ENCODE measurements around the gene GZMH. TPM values are rescaled to one million over a fixed set of nuclear protein-coding genes. Genes with fewer than 3 reads are reported as not detected.
A peak's percentile ranks its signal among the peaks of the same experiment; 100 is the strongest.

GZMH gene
- total and polyA plus RNA-seq, 2 donors (not counting 1 experiment from before 2014, with no cell fraction given), result 0.75 TPM; not detected in 1

- Mint-ChIP-seq H3K27ac (no peak overlapping the region), H3K4me3 (no peak overlapping the region), H3K4me1 (peaks cover 31% of the 10 kb centered on the region), H3K27me3 (peaks cover 4% of the 10 kb centered on the region), H3K9me3 (ENCODE audit: insufficient read depth) (no peaks in the 10 kb centered on the region)
- H3K4me2 ChIP-seq (replicated peaks; ENCODE audit: low read depth, low read length, poor library complexity, severe bottlenecking), result no peak overlapping the region
- no peaks in the 10 kb centered on the region for H4K20me1 ChIP-seq (ENCODE audit: control insufficient read depth, insufficient read depth, low read length, poor library complexity, severe bottlenecking)
- CTCF ChIA-PET, result interaction anchor here (1.2 kb wide), 1 partner anchor 67 kb away, joined by 5 read pairs; no protein-coding TSS in a partner anchor
- H3K9me3 ChIP-seq (ENCODE audit: control extremely low read depth in 1 of 3, control insufficient read depth in 2 of 3, insufficient read depth in 1 of 3, low read length in 2 of 3), result no peaks in the 10 kb centered on the region
- H3K4me1 ChIP-seq (ENCODE audit: control insufficient read depth in 2 of 2, insufficient read depth in 2 of 2, low read length in 2 of 2), result peaks cover 8% of the 10 kb centered on the region in 2 donors
- H3K27me3 ChIP-seq (replicated peaks in 1 of 4; ENCODE audit: control extremely low read depth in 1 of 4, control insufficient read depth in 3 of 4, insufficient read depth in 4 of 4, low read length in 3 of 4), result no peaks in the 10 kb centered on the region
- H3K4me3 ChIP-seq (ENCODE audit: control extremely low read depth in 1 of 5, extremely low read depth in 1 of 5, insufficient read depth in 1 of 5, low read depth in 2 of 5, low read length in 4 of 5), result no peak overlapping the region
- H3K36me3 ChIP-seq (replicated peaks in 1 of 2; ENCODE audit: control extremely low read depth in 1 of 2, control insufficient read depth in 1 of 2, extremely low read depth in 1 of 2, insufficient read depth in 2 of 2, low read length in 1 of 2), result no peaks in the 10 kb centered on the region
- H2AFZ ChIP-seq (ENCODE audit: insufficient read depth, low read depth, low read length, poor library complexity, severe bottlenecking), result no peak overlapping the region
- intact Hi-C loops (cut with micrococcal nuclease), result no loop called here
- no peak for TF ChIP-seq CTCF (IDR thresholded peaks at IDR 0.05)
- no peak for TF ChIP-seq EZH2 (IDR thresholded peaks at IDR 0.05; ENCODE audit: borderline replicate concordance, insufficient read depth, low read depth, low read length, poor library complexity, severe bottlenecking)
- H3K79me2 ChIP-seq (ENCODE audit: control insufficient read depth, insufficient read depth, low read length), result no peaks in the 10 kb centered on the region
- no peak overlapping the region for H3K9ac ChIP-seq (ENCODE audit: low read length)
- H3K27ac ChIP-seq (ENCODE audit: low read length in 2 of 2), result no peak overlapping the region
- POLR2A ChIA-PET, result no interaction called here
- ATAC-seq (ENCODE audit: low read depth) (no peak), DNase-seq (no peak)
Measured at GRCh38 chr14:24612196-24612595, 2.7 kb upstream of the GZMH start.

- peaks cover 25 to 27% of the 10 kb centered on the region in 2 donors for H3K4me1 ChIP-seq (ENCODE audit: control insufficient read depth in 2 of 2, insufficient read depth in 2 of 2, low read length in 2 of 2)
- H3K27ac ChIP-seq (ENCODE audit: low read length in 2 of 2), result no peak overlapping the region
- CTCF ChIA-PET, result interaction anchor here (0.8 to 7.6 kb wide), 6 partner anchors 12 to 525 kb away, joined by 3 to 74 read pairs (median 4); no protein-coding TSS in a partner anchor
- peaks cover 10% of the 10 kb centered on the region for H3K27me3 Mint-ChIP-seq
- intact Hi-C loops (cut with micrococcal nuclease), result no loop called here
- H3K4me3 Mint-ChIP-seq, result no peak overlapping the region
- H3K9ac ChIP-seq (ENCODE audit: low read length), result no peak overlapping the region
- no peaks in the 10 kb centered on the region for H3K27me3 ChIP-seq (replicated peaks in 1 of 4; ENCODE audit: control extremely low read depth in 1 of 4, control insufficient read depth in 3 of 4, insufficient read depth in 4 of 4, low read length in 3 of 4)
- no peaks in the 10 kb centered on the region for H3K36me3 ChIP-seq (replicated peaks in 1 of 2; ENCODE audit: control extremely low read depth in 1 of 2, control insufficient read depth in 1 of 2, extremely low read depth in 1 of 2, insufficient read depth in 2 of 2, low read length in 1 of 2)
- DNase-seq (no peak), ATAC-seq (ENCODE audit: low read depth) (no peak)
- peaks cover 39% of the 10 kb centered on the region for H3K4me1 Mint-ChIP-seq
- H3K79me2 ChIP-seq (ENCODE audit: control insufficient read depth, insufficient read depth, low read length), result no peaks in the 10 kb centered on the region
- H3K4me3 ChIP-seq (ENCODE audit: control extremely low read depth in 1 of 5, extremely low read depth in 1 of 5, insufficient read depth in 1 of 5, low read depth in 2 of 5, low read length in 4 of 5), result no peak overlapping the region
- H3K4me2 ChIP-seq (replicated peaks; ENCODE audit: low read depth, low read length, poor library complexity, severe bottlenecking), result no peak overlapping the region
- no peak for TF ChIP-seq CTCF (IDR thresholded peaks at IDR 0.05)
- H3K9me3 Mint-ChIP-seq (ENCODE audit: insufficient read depth), result no peaks in the 10 kb centered on the region
- no peaks in the 10 kb centered on the region for H3K9me3 ChIP-seq (ENCODE audit: control extremely low read depth in 1 of 3, control insufficient read depth in 2 of 3, insufficient read depth in 1 of 3, low read length in 2 of 3)
- WGBS (ENCODE audit: insufficient coverage), result 86% methylated on average over 6 of the region's 8 CpGs
- no peaks in the 10 kb centered on the region for H4K20me1 ChIP-seq (ENCODE audit: control insufficient read depth, insufficient read depth, low read length, poor library complexity, severe bottlenecking)
- POLR2A ChIA-PET, result no interaction called here
- peak overlapping the region; percentile 73 for H3K27ac Mint-ChIP-seq
- no peak overlapping the region for H2AFZ ChIP-seq (ENCODE audit: insufficient read depth, low read depth, low read length, poor library complexity, severe bottlenecking)
Measured at GRCh38 chr14:24607635-24608514, 1.6 kb downstream of the GZMH start.
